Trophoblast cell (in vitro differentiated cells and primary cell): ENCODE measurements around the gene INS.
"Not testable (repeated sequence)": the region's sequence is repeated elsewhere in the genome, so short reads cannot be mapped to it uniquely, and the experiment has no call there.

Experiments
- DNase-seq, 2 donors: peaks; one replicate each; pipeline ENCODE4 v3.0.0-alpha.2; 2016
- H2AFZ ChIP-seq: 2 replicates; pipeline ENCODE4 v1.6.1; 2013; ENCODE audit warnings: low read length, moderate library complexity, mild to moderate bottlenecking; ENCODE audit not compliant: insufficient read depth, poor library complexity
- H2AK5ac ChIP-seq: 2 replicates; pipeline ENCODE4 v1.6.1; 2013; ENCODE audit warnings: mild to moderate bottlenecking, low read length
- H2BK120ac ChIP-seq: 2 replicates; pipeline ENCODE4 v1.6.1; 2013; ENCODE audit warnings: low read length, mild to moderate bottlenecking, moderate library complexity; ENCODE audit not compliant: insufficient read depth, poor library complexity
- H2BK12ac ChIP-seq: 2 replicates; pipeline ENCODE4 v1.6.1; 2013; ENCODE audit warnings: mild to moderate bottlenecking, low read length, moderate library complexity
- H2BK5ac ChIP-seq: 2 replicates; pipeline ENCODE4 v1.6.1; 2013; ENCODE audit warnings: low read length, low read depth, moderate library complexity, mild to moderate bottlenecking; ENCODE audit not compliant: poor library complexity
- H3K14ac ChIP-seq: 2 replicates; pipeline ENCODE4 v1.6.1; 2013; ENCODE audit warnings: mild to moderate bottlenecking, low read length
- H3K18ac ChIP-seq: 2 replicates; pipeline ENCODE4 v1.6.1; 2013; ENCODE audit warnings: mild to moderate bottlenecking, low read length
- H3K23ac ChIP-seq: 2 replicates; pipeline ENCODE4 v1.6.1; 2013; ENCODE audit warnings: low read length
- H3K27ac ChIP-seq: 2 replicates; pipeline ENCODE4 v1.5.1; 2013; ENCODE audit warnings: low read depth, mild to moderate bottlenecking, inconsistent platforms, low read length, moderate library complexity
- H3K27me3 ChIP-seq: 2 replicates; pipeline ENCODE4 v1.6.1; 2013; ENCODE audit warnings: inconsistent platforms, mild to moderate bottlenecking, low read length, moderate library complexity; ENCODE audit not compliant: insufficient read depth
- H3K36me3 ChIP-seq, 2 experiments: 1 replicate in 1 of 2; 2 replicates in 1 of 2; pipeline ENCODE4 v1.6.1; 2013; ENCODE audit warnings: low read length in 2 of 2, mild to moderate bottlenecking in 2 of 2, moderate library complexity in 1 of 2; ENCODE audit not compliant: insufficient read depth in 2 of 2, control insufficient read depth in 1 of 2
- H3K4ac ChIP-seq: 2 replicates; pipeline ENCODE4 v1.6.1; 2013; ENCODE audit warnings: low read depth, mild to moderate bottlenecking, low read length, moderate library complexity
- H3K4me1 ChIP-seq, 2 experiments: 1 replicate in 1 of 2; 2 replicates in 1 of 2; pipeline ENCODE4 v1.6.1; 2013; ENCODE audit warnings: low read length in 2 of 2, mild to moderate bottlenecking in 2 of 2, moderate library complexity in 1 of 2; ENCODE audit not compliant: insufficient read depth in 2 of 2, control insufficient read depth in 1 of 2
- H3K4me2 ChIP-seq: 2 replicates; pipeline ENCODE4 v1.6.1; 2013; ENCODE audit warnings: inconsistent platforms, mild to moderate bottlenecking, low read length, moderate library complexity
- H3K4me3 ChIP-seq: 2 replicates; pipeline ENCODE4 v1.5.1; 2013; ENCODE audit warnings: mild to moderate bottlenecking, low read depth, low read length, inconsistent platforms
- H3K79me1 ChIP-seq: one replicate; pipeline ENCODE4 v1.6.1; 2013; ENCODE audit warnings: low read length
- H3K79me2 ChIP-seq: 2 replicates; pipeline ENCODE4 v1.6.1; 2013; ENCODE audit warnings: low read length, mild to moderate bottlenecking; ENCODE audit not compliant: control insufficient read depth, insufficient read depth, poor library complexity
- H3K9ac ChIP-seq: 2 replicates; pipeline ENCODE4 v1.6.1; 2013; ENCODE audit warnings: mild to moderate bottlenecking, low read length
- H3K9me3 ChIP-seq: 2 replicates; pipeline ENCODE4 v1.6.1; 2013; ENCODE audit warnings: low read depth, mild to moderate bottlenecking, control low read depth, inconsistent platforms, low read length; ENCODE audit not compliant: insufficient read depth
- H4K12ac ChIP-seq: 2 replicates; pipeline ENCODE4 v1.6.1; 2013; ENCODE audit warnings: low read depth, mild to moderate bottlenecking, low read length, moderate library complexity
- H4K8ac ChIP-seq: 2 replicates; pipeline ENCODE4 v1.6.1; 2013; ENCODE audit warnings: low read depth, mild to moderate bottlenecking, low read length, moderate library complexity
- H4K91ac ChIP-seq: one replicate; pipeline ENCODE4 v1.6.1; 2013; ENCODE audit warnings: low read depth, mild to moderate bottlenecking, low read length, moderate library complexity
- WGBS: extraction: QIAGEN DNeasy Blood & Tissue Kit; methylation state at CpG from one replicate; pipeline ENCODE4 v1.1.7; 2013; ENCODE audit warnings: missing lambda C conversion rate; ENCODE audit not compliant: insufficient read length, insufficient coverage; ENCODE audit errors: extremely low coverage; 5-methylcytosine and 5-hydroxymethylcytosine counted together

INS gene

DNA sequence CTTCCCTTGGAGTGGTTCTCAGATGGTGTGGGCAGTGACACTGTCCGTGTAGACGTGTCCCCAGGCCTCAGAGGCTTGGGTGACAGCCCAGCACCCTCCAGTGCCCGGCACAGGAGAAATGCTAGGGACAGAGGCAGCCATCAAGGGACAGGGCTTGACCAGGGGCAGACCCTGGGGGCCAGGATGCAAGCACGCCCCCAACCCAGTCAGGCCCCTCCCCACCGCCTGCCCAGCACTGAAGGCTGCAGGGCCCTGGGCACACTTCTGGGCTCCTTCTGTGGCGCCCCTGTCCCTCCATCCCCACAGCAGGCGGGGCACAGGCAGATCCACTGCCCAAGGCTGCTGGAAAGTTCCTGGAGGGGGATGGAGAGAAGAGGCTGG lies 32.9 kb downstream of the INS start:
- Histone ChIP-seq H3K27me3 (no peaks in the 10 kb centered on the region), H4K8ac (no peak overlapping the region), H3K4me3 (no peak overlapping the region), H3K4me2 (no peak overlapping the region), H3K4ac (no peak overlapping the region), H2BK5ac (no peak overlapping the region), H3K4me1 (no peaks in the 10 kb centered on the region), H3K9me3 (peaks cover 11% of the 10 kb centered on the region), H3K14ac (no peak overlapping the region), H2AFZ (no peak overlapping the region), H4K12ac (no peak overlapping the region), H3K27ac (no peak overlapping the region), H3K23ac (no peak overlapping the region), H2BK12ac (no peak overlapping the region), H2BK120ac (no peak overlapping the region), H4K91ac (no peak overlapping the region), H3K18ac (no peak overlapping the region), H3K36me3 (peaks cover 26% of the 10 kb centered on the region in 2 experiments), H3K79me1 (no peaks in the 10 kb centered on the region), H3K79me2 (no peaks in the 10 kb centered on the region), H2AK5ac (no peak overlapping the region), H3K9ac (no peak overlapping the region)
- no peak for DNase-seq
- no CpG with 5 or more reads among the region's 7 CpGs for WGBS

DNA sequence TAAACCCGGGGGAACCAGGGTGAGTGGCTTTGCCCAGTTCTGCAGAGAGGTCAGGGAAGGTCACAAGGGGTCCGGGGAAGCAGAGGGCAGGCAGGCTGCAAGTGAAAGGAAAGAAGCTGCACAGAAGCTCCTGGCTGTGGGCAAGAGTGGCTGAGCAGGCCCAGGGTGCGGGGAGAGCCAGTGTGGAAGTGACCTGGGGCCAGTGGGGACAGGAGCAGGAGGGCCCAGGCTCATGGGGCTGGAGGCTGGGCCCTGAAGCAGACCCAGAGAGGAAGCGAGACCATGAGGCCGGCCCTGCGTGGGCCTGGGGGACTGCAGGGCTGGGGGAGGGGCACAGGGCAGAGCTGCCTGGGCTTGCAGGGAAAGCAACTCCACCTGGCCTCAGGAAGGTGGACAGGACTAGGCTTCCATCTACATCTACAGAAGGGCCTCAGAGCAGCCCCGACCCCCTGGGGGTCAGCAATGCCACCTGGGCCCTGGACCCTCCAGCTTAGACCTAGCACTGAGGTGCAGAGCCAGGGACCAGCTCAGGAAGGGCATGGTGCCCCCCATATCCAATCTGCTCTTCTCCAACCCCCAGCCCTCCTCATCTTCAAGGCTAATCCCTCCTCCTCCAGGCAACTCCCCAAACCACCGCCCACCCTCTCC lies 33.4 kb downstream of the INS start:
- H3K14ac ChIP-seq, result no peak overlapping the region
- H3K27me3 ChIP-seq, result no peaks in the 10 kb centered on the region
- no peak overlapping the region for H3K4ac ChIP-seq
- H3K79me1 ChIP-seq, result no peaks in the 10 kb centered on the region
- DNase-seq, result no peak
- no peaks in the 10 kb centered on the region for H3K79me2 ChIP-seq
- H3K27ac ChIP-seq, result no peak overlapping the region
- H3K18ac ChIP-seq, result no peak overlapping the region
- no peak overlapping the region for H2BK12ac ChIP-seq
- no peak overlapping the region for H2BK120ac ChIP-seq
- H2AK5ac ChIP-seq, result no peak overlapping the region
- no peak overlapping the region for H2BK5ac ChIP-seq
- WGBS, result no CpG with 5 or more reads among the region's 8 CpGs
- no peak overlapping the region for H4K12ac ChIP-seq
- no peak overlapping the region for H3K4me2 ChIP-seq
- H2AFZ ChIP-seq, result no peak overlapping the region
- H4K8ac ChIP-seq, result no peak overlapping the region
- no peak overlapping the region for H4K91ac ChIP-seq
- no peak overlapping the region for H3K4me3 ChIP-seq
- no peak overlapping the region for H3K23ac ChIP-seq
- H3K9ac ChIP-seq, result no peak overlapping the region
- H3K4me1 ChIP-seq, result peaks cover 0 to 1% of the 10 kb centered on the region in 2 experiments
- H3K36me3 ChIP-seq, result peaks cover 20 to 21% of the 10 kb centered on the region in 2 experiments
- peaks cover 11% of the 10 kb centered on the region for H3K9me3 ChIP-seq

DNA sequence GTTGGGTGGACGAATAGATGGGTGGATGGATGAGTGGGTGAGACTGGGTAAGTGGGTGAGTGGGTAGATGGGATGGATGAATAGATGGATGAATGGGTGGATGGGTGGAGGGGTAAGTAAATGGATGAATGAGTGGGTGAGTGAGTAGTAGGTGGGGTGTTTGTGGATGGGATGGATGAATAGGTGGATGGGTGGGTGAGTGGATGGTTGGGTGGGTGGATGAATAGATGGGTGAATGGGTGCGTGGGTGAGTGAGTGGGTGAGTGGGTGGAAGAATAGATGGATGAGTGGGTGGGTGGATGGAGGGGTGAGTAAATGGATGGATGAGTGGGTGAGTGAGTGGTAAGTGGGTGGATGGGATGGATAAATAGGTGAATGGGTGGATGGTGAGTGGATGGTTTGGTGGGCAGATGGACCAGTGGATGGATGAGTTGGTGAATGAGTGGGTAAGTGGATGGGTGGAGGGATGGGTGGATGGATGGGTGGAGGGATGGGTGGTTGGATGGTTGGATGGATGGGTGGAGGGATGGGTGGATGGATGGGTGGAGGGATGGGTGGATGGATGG lies 34.4 kb downstream of the INS start:
- peaks cover 0 to 3% of the 10 kb centered on the region in 2 experiments for H3K4me1 ChIP-seq
- WGBS, result 100% methylated on average over 1 of the region's 2 CpGs

DNA sequence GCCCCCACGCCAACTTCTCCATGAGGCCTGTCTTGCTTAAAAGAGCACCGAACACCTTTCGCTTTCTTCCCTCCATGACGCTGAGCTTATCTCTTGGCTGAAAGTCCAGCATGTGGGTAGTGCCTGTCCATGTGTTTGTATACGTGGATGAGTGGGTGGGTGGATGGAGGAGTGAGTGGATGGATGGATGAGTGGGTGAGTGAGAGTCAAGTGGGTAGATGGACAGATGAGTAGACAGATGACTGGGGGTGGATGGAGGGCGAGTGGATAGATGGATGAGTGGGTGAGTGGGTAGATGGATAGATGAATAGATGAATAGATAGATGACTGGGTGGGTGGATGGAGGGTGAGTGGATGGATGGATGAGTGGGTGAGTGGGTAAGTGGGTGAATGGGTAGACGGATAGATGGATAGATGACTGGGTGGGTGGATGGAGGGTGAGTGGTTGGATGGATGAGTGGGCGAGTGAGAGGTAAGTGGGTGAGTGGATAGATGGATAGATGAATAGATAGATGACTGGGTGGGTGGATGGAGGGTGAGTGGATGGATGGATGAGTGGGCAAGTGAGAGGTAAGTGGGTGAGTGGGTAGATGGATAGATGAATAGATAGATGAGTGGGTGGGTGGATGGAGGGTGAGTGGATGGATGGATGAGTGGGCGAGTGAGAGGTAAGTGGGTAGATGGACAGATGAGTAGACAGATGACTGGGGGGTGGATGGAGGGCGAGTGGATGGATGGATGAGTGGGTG lies 36.1 kb downstream of the INS start:
- H3K79me1 ChIP-seq, H2BK5ac ChIP-seq, H2BK120ac ChIP-seq, H4K12ac ChIP-seq, H3K4me3 ChIP-seq, H3K9ac ChIP-seq, H3K9me3 ChIP-seq, DNase-seq, H3K4ac ChIP-seq, H3K14ac ChIP-seq, H4K8ac ChIP-seq, H4K91ac ChIP-seq, H2AK5ac ChIP-seq, H3K36me3 ChIP-seq, H3K27ac ChIP-seq, H3K4me2 ChIP-seq, H3K79me2 ChIP-seq, H3K4me1 ChIP-seq, H3K27me3 ChIP-seq, H3K23ac ChIP-seq, H2AFZ ChIP-seq, H2BK12ac ChIP-seq, H3K18ac ChIP-seq: not testable (repeated sequence)
- WGBS, result 100% methylated on average over 1 of the region's 10 CpGs

More for the DNA sequence above, 34.4 kb downstream of the INS start:
- Histone ChIP-seq H3K27ac (no peak overlapping the region), H3K9ac (no peak overlapping the region), H2BK120ac (no peak overlapping the region), H2BK5ac (no peak overlapping the region), H3K23ac (no peak overlapping the region), H3K4me2 (no peak overlapping the region), H3K9me3 (peaks cover 7% of the 10 kb centered on the region), H2BK12ac (no peak overlapping the region), H3K79me1 (no peaks in the 10 kb centered on the region), H4K12ac (no peak overlapping the region), H4K91ac (no peak overlapping the region), H2AFZ (no peak overlapping the region), H3K36me3 (peaks cover 13 to 17% of the 10 kb centered on the region in 2 experiments), H4K8ac (no peak overlapping the region), H3K18ac (no peak overlapping the region), H3K79me2 (no peaks in the 10 kb centered on the region), H3K14ac (no peak overlapping the region), H3K27me3 (no peaks in the 10 kb centered on the region), H3K4me3 (no peak overlapping the region), H3K4ac (no peak overlapping the region), H2AK5ac (no peak overlapping the region)
- no peak for DNase-seq
